Measurements from ENCODE around the gene PLP1. TPM values are rescaled to one million over a fixed set of nuclear protein-coding genes. Genes with fewer than 3 reads are reported as not detected.
A peak's percentile ranks its signal among the peaks of the same experiment; 100 is the strongest.

The PLP1 gene
- total RNA-seq (2014; rRNA removed; shearing (Covaris generic)), result 59.4 and 60.7 TPM in 2 replicates

GRCh38 chrX:103776546-103776945 lies at the start of gene PLP1:
TSS of gene PLP1 (plus strand) at chrX:103776840. CDS start at chrX:103776996, 156 bp downstream.
- H3K27me3 ChIP-seq (ENCODE audit: control insufficient read depth, insufficient read depth, low read length), result no peaks in the 10 kb centered on the region; the same call in 1 of the 2 replicates
- peaks cover 53% of the 10 kb centered on the region for H3K36me3 ChIP-seq (replicated peaks; ENCODE audit: control insufficient read depth, insufficient read depth, low read length)
- DNase-seq, result no peak
- H3K4me3 ChIP-seq (ENCODE audit: insufficient read depth, low read depth, low read length), result no peak within 1 kb of the TSS; the same call in 1 of the 2 replicates

- Histone ChIP-seq H3K4me3 (ENCODE audit: insufficient read depth, low read depth, low read length) (no peak overlapping the region), H3K27me3 (ENCODE audit: control insufficient read depth, insufficient read depth, low read length) (no peaks in the 10 kb centered on the region), H3K36me3 (replicated peaks; ENCODE audit: control insufficient read depth, insufficient read depth, low read length) (no peaks in the 10 kb centered on the region)
- DNase-seq, result peak; percentile 64
These were observed 49.5 kb upstream of the PLP1 start for GRCh38 chrX:103727115-103727514.

GRCh38 chrX:103729015-103729414 lies 47.6 kb upstream of the PLP1 start:
- DNase-seq, result no peak
- Histone ChIP-seq H3K4me3 (ENCODE audit: insufficient read depth, low read depth, low read length) (no peak overlapping the region), H3K27me3 (ENCODE audit: control insufficient read depth, insufficient read depth, low read length) (no peaks in the 10 kb centered on the region), H3K36me3 (replicated peaks; ENCODE audit: control insufficient read depth, insufficient read depth, low read length) (no peaks in the 10 kb centered on the region)

GRCh38 chrX:103730147-103730795 lies 46.4 kb upstream of the PLP1 start:
- no peak for DNase-seq
- no peak overlapping the region for H3K4me3 ChIP-seq (ENCODE audit: insufficient read depth, low read depth, low read length)
- H3K36me3 ChIP-seq (replicated peaks; ENCODE audit: control insufficient read depth, insufficient read depth, low read length), result no peaks in the 10 kb centered on the region
- no peaks in the 10 kb centered on the region for H3K27me3 ChIP-seq (ENCODE audit: control insufficient read depth, insufficient read depth, low read length)

GRCh38 chrX:103730796-103731493 lies 45.7 kb upstream of the PLP1 start:
- no peak for DNase-seq
- no peak overlapping the region for H3K4me3 ChIP-seq (ENCODE audit: insufficient read depth, low read depth, low read length)
- H3K27me3 ChIP-seq (ENCODE audit: control insufficient read depth, insufficient read depth, low read length), result no peaks in the 10 kb centered on the region
- no peaks in the 10 kb centered on the region for H3K36me3 ChIP-seq (replicated peaks; ENCODE audit: control insufficient read depth, insufficient read depth, low read length)

- DNase-seq, result no peak
- Histone ChIP-seq H3K4me3 (ENCODE audit: insufficient read depth, low read depth, low read length) (no peak overlapping the region), H3K27me3 (ENCODE audit: control insufficient read depth, insufficient read depth, low read length) (no peaks in the 10 kb centered on the region)
These were observed 43.6 kb upstream of the PLP1 start for GRCh38 chrX:103733017-103733416.

GRCh38 chrX:103734125-103734760 lies 42.4 kb upstream of the PLP1 start:
- H3K36me3 ChIP-seq (replicated peaks; ENCODE audit: control insufficient read depth, insufficient read depth, low read length), result no peaks in the 10 kb centered on the region
- no peaks in the 10 kb centered on the region for H3K27me3 ChIP-seq (ENCODE audit: control insufficient read depth, insufficient read depth, low read length)
- no peak overlapping the region for H3K4me3 ChIP-seq (ENCODE audit: insufficient read depth, low read depth, low read length)
- DNase-seq, result no peak

More at GRCh38 chrX:103733017-103733416, 43.6 kb upstream of the PLP1 start:
- H3K36me3 ChIP-seq (replicated peaks; ENCODE audit: control insufficient read depth, insufficient read depth, low read length), result no peaks in the 10 kb centered on the region

GRCh38 chrX:103737696-103738095 lies 38.9 kb upstream of the PLP1 start:
- Histone ChIP-seq H3K4me3 (ENCODE audit: insufficient read depth, low read depth, low read length) (no peak overlapping the region), H3K36me3 (replicated peaks; ENCODE audit: control insufficient read depth, insufficient read depth, low read length) (no peaks in the 10 kb centered on the region), H3K27me3 (ENCODE audit: control insufficient read depth, insufficient read depth, low read length) (no peaks in the 10 kb centered on the region)
- DNase-seq, result no peak

GRCh38 chrX:103739421-103739820 lies 37.2 kb upstream of the PLP1 start:
- no peaks in the 10 kb centered on the region for H3K27me3 ChIP-seq (ENCODE audit: control insufficient read depth, insufficient read depth, low read length)
- no peaks in the 10 kb centered on the region for H3K36me3 ChIP-seq (replicated peaks; ENCODE audit: control insufficient read depth, insufficient read depth, low read length)
- H3K4me3 ChIP-seq (ENCODE audit: insufficient read depth, low read depth, low read length), result no peak overlapping the region
- DNase-seq, result no peak

- H3K4me3 ChIP-seq (ENCODE audit: insufficient read depth, low read depth, low read length), result no peak overlapping the region
- peaks cover 5% of the 10 kb centered on the region for H3K36me3 ChIP-seq (replicated peaks; ENCODE audit: control insufficient read depth, insufficient read depth, low read length)
- H3K27me3 ChIP-seq (ENCODE audit: control insufficient read depth, insufficient read depth, low read length), result no peaks in the 10 kb centered on the region
- no peak for DNase-seq
These were observed 34.8 kb upstream of the PLP1 start for GRCh38 chrX:103741879-103742278.

- no peak for DNase-seq
- Histone ChIP-seq H3K27me3 (ENCODE audit: control insufficient read depth, insufficient read depth, low read length) (no peaks in the 10 kb centered on the region), H3K36me3 (replicated peaks; ENCODE audit: control insufficient read depth, insufficient read depth, low read length) (peaks cover 7% of the 10 kb centered on the region), H3K4me3 (ENCODE audit: insufficient read depth, low read depth, low read length) (peak overlapping the region; percentile 78)
These were observed 34.3 kb upstream of the PLP1 start for GRCh38 chrX:103742339-103742738.

- DNase-seq, result no peak
- Histone ChIP-seq H3K27me3 (ENCODE audit: control insufficient read depth, insufficient read depth, low read length) (no peaks in the 10 kb centered on the region), H3K36me3 (replicated peaks; ENCODE audit: control insufficient read depth, insufficient read depth, low read length) (peaks cover 32% of the 10 kb centered on the region), H3K4me3 (ENCODE audit: insufficient read depth, low read depth, low read length) (no peak overlapping the region)
These were observed 29.5 kb upstream of the PLP1 start for GRCh38 chrX:103747163-103747562.

GRCh38 chrX:103754401-103754800 lies 22.2 kb upstream of the PLP1 start:
- Histone ChIP-seq H3K36me3 (replicated peaks; ENCODE audit: control insufficient read depth, insufficient read depth, low read length) (peaks cover 49% of the 10 kb centered on the region), H3K27me3 (ENCODE audit: control insufficient read depth, insufficient read depth, low read length) (no peaks in the 10 kb centered on the region), H3K4me3 (ENCODE audit: insufficient read depth, low read depth, low read length) (no peak overlapping the region)
- no peak for DNase-seq

GRCh38 chrX:103756736-103757135 lies 19.9 kb upstream of the PLP1 start:
- H3K27me3 ChIP-seq (ENCODE audit: control insufficient read depth, insufficient read depth, low read length), result no peaks in the 10 kb centered on the region
- peaks cover 36% of the 10 kb centered on the region for H3K36me3 ChIP-seq (replicated peaks; ENCODE audit: control insufficient read depth, insufficient read depth, low read length)
- DNase-seq, result no peak
- no peak overlapping the region for H3K4me3 ChIP-seq (ENCODE audit: insufficient read depth, low read depth, low read length)

- H3K4me3 ChIP-seq (ENCODE audit: insufficient read depth, low read depth, low read length), result no peak overlapping the region
- no peak for DNase-seq
- no peaks in the 10 kb centered on the region for H3K27me3 ChIP-seq (ENCODE audit: control insufficient read depth, insufficient read depth, low read length)
- H3K36me3 ChIP-seq (replicated peaks; ENCODE audit: control insufficient read depth, insufficient read depth, low read length), result peaks cover 22% of the 10 kb centered on the region
These were observed 18.1 kb upstream of the PLP1 start for GRCh38 chrX:103758555-103758954.
